HEK293 (cell line): ENCODE data around the gene MOSMO.

Experiments
- CTCF ChIA-PET: fragments of 350-600 bp; formaldehyde crosslinking; extraction: SDS; loops from one replicate; lab custom pipeline; 2021; ENCODE audit warnings: antibody characterized with exemption; lab: Yijun Ruan, JAX
- POLR2A ChIA-PET: fragments of 300-600 bp; formaldehyde crosslinking; extraction: SDS; loops from one replicate; lab custom pipeline; 2020; ENCODE audit warnings: antibody characterized with exemption, inconsistent platforms; lab: Yijun Ruan, JAX
- H3K27ac ChIP-seq: fragments of 200-500 bp; sonication (Bioruptor generic); 2 replicates; pipeline ENCODE4 v1.5.1; 2014; ENCODE audit warnings: low read depth, low read length, control low read depth, inconsistent platforms; ENCODE audit errors: extremely low read depth
- H3K36me3 ChIP-seq, 2 experiments: fragments of 200-500 bp in 1 of 2; sonication (Bioruptor generic) in 1 of 2; 1 replicate in 1 of 2; 2 replicates in 1 of 2; pipeline ENCODE4 v1.5.1; 2014 to 2017; ENCODE audit warnings: inconsistent platforms in 2 of 2, low read length in 2 of 2; ENCODE audit not compliant: control insufficient read depth in 2 of 2, insufficient read depth in 1 of 2
- H3K4me1 ChIP-seq: fragments of 200-500 bp; sonication (Bioruptor generic); 2 replicates; pipeline ENCODE4 v1.5.1; 2014; ENCODE audit warnings: mild to moderate bottlenecking, low read length, inconsistent platforms; ENCODE audit not compliant: control insufficient read depth, insufficient read depth
- H3K4me3 ChIP-seq: 2 replicates; pipeline ENCODE4 v1.5.1; 2011; ENCODE audit warnings: low read depth, mild to moderate bottlenecking, control low read depth, low read length, moderate library complexity
- H3K9me3 ChIP-seq: fragments of 200-500 bp; sonication (Bioruptor generic); 2 replicates; pipeline ENCODE4 v1.5.1; 2014; ENCODE audit warnings: low read depth, low read length, inconsistent platforms; ENCODE audit not compliant: control insufficient read depth, insufficient read depth
- GFI1B ChIP-seq: fragments of 450-650 bp; formaldehyde crosslinking; IDR thresholded peaks from 2 replicates; pipeline ENCODE4 v1.5.1; 2016; ENCODE audit warnings: missing biosample characterization, missing genetic modification characterization
- HOXC10 ChIP-seq: sonication (generic); formaldehyde crosslinking; IDR thresholded peaks from 2 replicates; pipeline ENCODE4 v1.8.1; 2023; ENCODE audit warnings: mild to moderate bottlenecking, missing genetic modification reagents
- MEIS1 ChIP-seq: sonication (generic); formaldehyde crosslinking; IDR thresholded peaks from 2 replicates; pipeline ENCODE4 v1.8.1; 2022; ENCODE audit warnings: missing genetic modification reagents, mild to moderate bottlenecking, borderline replicate concordance
- ZEB2 ChIP-seq: fragments of 450-650 bp; formaldehyde crosslinking; IDR thresholded peaks from 2 replicates; pipeline ENCODE4 v1.5.1; 2016; ENCODE audit warnings: missing biosample characterization, missing genetic modification characterization
- ZFP3 ChIP-seq: fragments of 450-650 bp; formaldehyde crosslinking; IDR thresholded peaks from 2 replicates; pipeline ENCODE4 v1.5.1; 2016; ENCODE audit warnings: low read depth, missing biosample characterization, missing genetic modification characterization
- ZNF184 ChIP-seq: fragments of 450-650 bp; IDR thresholded peaks from 2 replicates; pipeline ENCODE4 v1.5.1; 2018; ENCODE audit warnings: missing biosample characterization, mild to moderate bottlenecking, missing genetic modification characterization
- ZNF248 ChIP-seq: fragments of 450-650 bp; formaldehyde crosslinking; IDR thresholded peaks from 2 replicates; pipeline ENCODE4 v1.5.1; 2017; ENCODE audit warnings: missing biosample characterization, missing genetic modification characterization
- ZNF514 ChIP-seq: fragments of 450-650 bp; formaldehyde crosslinking; IDR thresholded peaks from 2 replicates; pipeline ENCODE4 v1.5.1; 2016; ENCODE audit warnings: missing biosample characterization, missing genetic modification characterization
- ZNF529 ChIP-seq: fragments of 450-650 bp; formaldehyde crosslinking; IDR thresholded peaks from 2 replicates; pipeline ENCODE4 v1.5.1; 2017; ENCODE audit warnings: missing genetic modification characterization, missing biosample characterization; ENCODE audit not compliant: insufficient replicate concordance
- ZNF558 ChIP-seq: fragments of 450-650 bp; formaldehyde crosslinking; IDR thresholded peaks from 2 replicates; pipeline ENCODE4 v1.5.1; 2016; ENCODE audit warnings: missing biosample characterization, missing genetic modification characterization
- ZNF596 ChIP-seq: fragments of 450-650 bp; IDR thresholded peaks from 2 replicates; pipeline ENCODE4 v1.5.0; 2018; ENCODE audit warnings: missing biosample characterization, mild to moderate bottlenecking, missing genetic modification characterization, moderate library complexity
- TF ChIP-seq, protein P1 (sequence below): fragments of 450-650 bp; formaldehyde crosslinking; IDR thresholded peaks from 2 replicates; pipeline ENCODE4 v1.5.1; 2016; ENCODE audit warnings: missing biosample characterization, missing genetic modification characterization
- TF ChIP-seq, protein P2 (sequence below): fragments of 450-650 bp; formaldehyde crosslinking; IDR thresholded peaks from 2 replicates; pipeline ENCODE4 v1.5.1; 2016; ENCODE audit warnings: missing biosample characterization, missing genetic modification characterization
- TF ChIP-seq, protein P3 (sequence below): fragments of 450-650 bp; formaldehyde crosslinking; IDR thresholded peaks from 2 replicates; pipeline ENCODE4 v1.5.1; 2017; ENCODE audit warnings: missing biosample characterization, missing genetic modification characterization
- TF ChIP-seq, protein P4 (sequence below): fragments of 450-650 bp; formaldehyde crosslinking; IDR thresholded peaks from 2 replicates; pipeline ENCODE4 v1.5.1; 2016; ENCODE audit warnings: missing biosample characterization, missing genetic modification characterization

The MOSMO gene

DNA sequence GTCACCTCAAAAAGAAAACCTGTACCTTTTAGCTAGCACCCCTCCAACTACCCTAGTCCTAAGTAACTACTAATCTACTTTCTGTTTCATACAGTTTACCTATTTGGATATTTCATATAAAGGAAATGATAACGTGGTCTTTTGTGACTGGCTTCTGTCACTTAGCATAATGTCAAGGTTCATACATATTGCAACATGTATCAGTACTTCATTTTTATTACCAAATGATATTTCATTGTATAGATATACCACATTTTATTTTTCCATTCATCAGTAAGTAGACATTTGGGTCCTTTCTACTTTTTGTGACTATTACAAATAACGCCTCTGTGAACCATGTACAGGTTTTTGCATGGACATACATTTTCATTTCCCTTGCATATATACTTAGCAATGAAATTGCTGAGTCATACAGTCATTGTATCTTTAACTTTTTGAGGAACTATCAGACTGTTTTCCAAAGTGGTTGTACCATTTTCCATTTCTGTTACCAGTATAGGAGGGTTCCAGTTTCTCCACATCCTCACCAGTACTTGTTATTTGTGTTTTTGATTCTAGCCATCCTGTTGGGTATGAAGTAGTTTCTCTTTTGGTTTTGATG is 23.7 kb downstream of the MOSMO start:
- no peaks in the 10 kb centered on the region for H3K9me3 ChIP-seq
- no peak overlapping the region for H3K27ac ChIP-seq
- peaks cover 14% of the 10 kb centered on the region for H3K4me1 ChIP-seq
- peaks cover 4 to 6% of the 10 kb centered on the region in 2 experiments; a peak in 2 of 3 replicates for H3K36me3 ChIP-seq
- TF ChIP-seq ZNF514 (tag by site-specific recombination) (no peak), ZNF248 (tag by site-specific recombination) (no peak), ZNF558 (tag by site-specific recombination) (no peak), ZNF529 (no peak)
- TF ChIP-seq, protein P1, sequence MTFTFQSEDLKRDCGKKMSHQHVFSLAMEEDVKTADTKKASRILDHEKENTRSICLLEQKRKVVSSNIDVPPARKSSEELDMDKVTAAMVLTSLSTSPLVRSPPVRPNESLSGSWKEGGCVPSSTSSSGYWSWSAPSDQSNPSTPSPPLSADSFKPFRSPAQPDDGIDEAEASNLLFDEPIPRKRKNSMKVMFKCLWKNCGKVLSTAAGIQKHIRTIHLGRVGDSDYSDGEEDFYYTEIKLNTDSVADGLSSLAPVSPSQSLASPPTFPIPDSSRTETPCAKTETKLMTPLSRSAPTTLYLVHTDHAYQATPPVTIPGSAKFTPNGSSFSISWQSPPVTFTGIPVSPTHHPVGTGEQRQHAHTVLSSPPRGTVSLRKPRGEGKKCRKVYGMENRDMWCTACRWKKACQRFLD (tag by site-specific recombination) = no peak
- H3K4me3 ChIP-seq = no peak overlapping the region
- CTCF ChIA-PET = interaction anchor here (0.6 to 1.4 kb wide), 4 partner anchors 47 to 748 kb away, joined by 3 to 6 read pairs (median 3); no protein-coding TSS in a partner anchor
- POLR2A ChIA-PET = no interaction called here

DNA sequence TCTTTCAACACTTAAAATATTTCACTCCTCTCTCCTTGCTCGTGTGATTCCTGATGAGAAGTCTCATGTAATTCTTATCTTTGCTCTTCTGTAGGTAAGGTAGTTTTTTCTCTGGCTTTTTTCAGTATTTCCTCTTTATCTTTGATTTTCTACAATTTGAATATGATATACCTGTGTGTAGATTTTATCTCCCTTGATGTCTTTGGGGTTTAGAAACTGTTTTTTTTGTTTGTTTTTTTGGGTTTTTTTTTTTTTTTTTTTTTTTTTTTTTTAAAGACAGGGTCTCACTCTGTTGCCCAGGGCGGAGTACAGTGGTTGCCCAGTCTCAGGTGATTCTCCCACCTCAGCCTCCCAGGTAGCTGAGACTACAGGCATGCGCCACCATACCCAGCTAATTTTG is 26.6 kb downstream of the MOSMO start:
- H3K4me3 ChIP-seq = no peak overlapping the region
- no peak overlapping the region for H3K27ac ChIP-seq
- H3K36me3 ChIP-seq = peaks cover 4 to 13% of the 10 kb centered on the region in 2 experiments; a peak in 2 of 3 replicates
- POLR2A ChIA-PET = no interaction called here
- peaks cover 9% of the 10 kb centered on the region; the same call in 1 of the 2 replicates for H3K4me1 ChIP-seq
- CTCF ChIA-PET = interaction anchor here (0.9 kb wide), 1 partner anchor 43 kb away, joined by 3 read pairs; no protein-coding TSS in a partner anchor
- TF ChIP-seq, protein P2, sequence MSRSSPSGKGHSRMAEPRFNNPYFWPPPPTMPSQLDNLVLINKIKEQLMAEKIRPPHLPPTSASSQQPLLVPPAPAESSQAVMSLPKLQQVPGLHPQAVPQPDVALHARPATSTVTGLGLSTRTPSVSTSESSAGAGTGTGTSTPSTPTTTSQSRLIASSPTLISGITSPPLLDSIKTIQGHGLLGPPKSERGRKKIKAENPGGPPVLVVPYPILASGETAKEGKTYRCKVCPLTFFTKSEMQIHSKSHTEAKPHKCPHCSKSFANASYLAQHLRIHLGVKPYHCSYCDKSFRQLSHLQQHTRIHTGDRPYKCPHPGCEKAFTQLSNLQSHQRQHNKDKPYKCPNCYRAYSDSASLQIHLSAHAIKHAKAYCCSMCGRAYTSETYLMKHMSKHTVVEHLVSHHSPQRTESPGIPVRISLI = peak; percentile 93
- no peak for TF ChIP-seq ZNF596 (tag by site-specific recombination)
- TF ChIP-seq, protein P3, sequence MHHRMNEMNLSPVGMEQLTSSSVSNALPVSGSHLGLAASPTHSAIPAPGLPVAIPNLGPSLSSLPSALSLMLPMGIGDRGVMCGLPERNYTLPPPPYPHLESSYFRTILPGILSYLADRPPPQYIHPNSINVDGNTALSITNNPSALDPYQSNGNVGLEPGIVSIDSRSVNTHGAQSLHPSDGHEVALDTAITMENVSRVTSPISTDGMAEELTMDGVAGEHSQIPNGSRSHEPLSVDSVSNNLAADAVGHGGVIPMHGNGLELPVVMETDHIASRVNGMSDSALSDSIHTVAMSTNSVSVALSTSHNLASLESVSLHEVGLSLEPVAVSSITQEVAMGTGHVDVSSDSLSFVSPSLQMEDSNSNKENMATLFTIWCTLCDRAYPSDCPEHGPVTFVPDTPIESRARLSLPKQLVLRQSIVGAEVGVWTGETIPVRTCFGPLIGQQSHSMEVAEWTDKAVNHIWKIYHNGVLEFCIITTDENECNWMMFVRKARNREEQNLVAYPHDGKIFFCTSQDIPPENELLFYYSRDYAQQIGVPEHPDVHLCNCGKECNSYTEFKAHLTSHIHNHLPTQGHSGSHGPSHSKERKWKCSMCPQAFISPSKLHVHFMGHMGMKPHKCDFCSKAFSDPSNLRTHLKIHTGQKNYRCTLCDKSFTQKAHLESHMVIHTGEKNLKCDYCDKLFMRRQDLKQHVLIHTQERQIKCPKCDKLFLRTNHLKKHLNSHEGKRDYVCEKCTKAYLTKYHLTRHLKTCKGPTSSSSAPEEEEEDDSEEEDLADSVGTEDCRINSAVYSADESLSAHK (tag by site-specific recombination) = peak; percentile 50
- TF ChIP-seq, all 188 proteins: peak for 2
- no peaks in the 10 kb centered on the region for H3K9me3 ChIP-seq

DNA sequence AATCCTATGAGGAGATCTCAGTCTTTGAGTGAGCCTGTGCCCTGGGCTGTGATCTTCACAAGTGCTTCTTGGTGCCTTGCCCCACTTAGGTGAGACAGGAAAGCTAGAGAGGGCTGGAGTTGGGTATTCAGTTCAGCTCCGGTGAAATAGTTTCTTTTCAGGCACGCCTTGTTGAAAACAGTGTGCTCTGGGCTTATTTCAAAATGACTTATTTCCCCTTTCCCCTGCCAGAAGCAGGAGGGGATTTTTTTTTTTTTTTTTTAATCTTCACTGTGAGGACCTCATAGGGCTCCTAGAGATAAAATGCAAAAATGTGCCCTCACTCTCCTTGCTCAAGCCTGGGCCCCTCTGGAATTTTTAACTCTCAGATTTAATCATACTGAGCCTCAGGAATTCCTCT is 27.2 kb downstream of the MOSMO start:
- Histone ChIP-seq H3K27ac (no peak overlapping the region), H3K4me3 (no peak overlapping the region), H3K9me3 (no peaks in the 10 kb centered on the region), H3K4me1 (0 out of 2 replicates have a peak, but pooled peaks cover 5% of the 10 kb centered on the region), H3K36me3 (peaks cover 4 to 13% of the 10 kb centered on the region in 2 experiments; a peak in 2 of 3 replicates)
- POLR2A ChIA-PET = no interaction called here
- TF ChIP-seq MEIS1 (no peak), ZFP3 (tag by site-specific recombination) (no peak), ZNF184 (tag by site-specific recombination) (no peak), GFI1B (no peak), HOXC10 (CRISPR knock-in tag) (no peak), ZEB2 (tag by site-specific recombination) (no peak)
- TF ChIP-seq, protein P4, sequence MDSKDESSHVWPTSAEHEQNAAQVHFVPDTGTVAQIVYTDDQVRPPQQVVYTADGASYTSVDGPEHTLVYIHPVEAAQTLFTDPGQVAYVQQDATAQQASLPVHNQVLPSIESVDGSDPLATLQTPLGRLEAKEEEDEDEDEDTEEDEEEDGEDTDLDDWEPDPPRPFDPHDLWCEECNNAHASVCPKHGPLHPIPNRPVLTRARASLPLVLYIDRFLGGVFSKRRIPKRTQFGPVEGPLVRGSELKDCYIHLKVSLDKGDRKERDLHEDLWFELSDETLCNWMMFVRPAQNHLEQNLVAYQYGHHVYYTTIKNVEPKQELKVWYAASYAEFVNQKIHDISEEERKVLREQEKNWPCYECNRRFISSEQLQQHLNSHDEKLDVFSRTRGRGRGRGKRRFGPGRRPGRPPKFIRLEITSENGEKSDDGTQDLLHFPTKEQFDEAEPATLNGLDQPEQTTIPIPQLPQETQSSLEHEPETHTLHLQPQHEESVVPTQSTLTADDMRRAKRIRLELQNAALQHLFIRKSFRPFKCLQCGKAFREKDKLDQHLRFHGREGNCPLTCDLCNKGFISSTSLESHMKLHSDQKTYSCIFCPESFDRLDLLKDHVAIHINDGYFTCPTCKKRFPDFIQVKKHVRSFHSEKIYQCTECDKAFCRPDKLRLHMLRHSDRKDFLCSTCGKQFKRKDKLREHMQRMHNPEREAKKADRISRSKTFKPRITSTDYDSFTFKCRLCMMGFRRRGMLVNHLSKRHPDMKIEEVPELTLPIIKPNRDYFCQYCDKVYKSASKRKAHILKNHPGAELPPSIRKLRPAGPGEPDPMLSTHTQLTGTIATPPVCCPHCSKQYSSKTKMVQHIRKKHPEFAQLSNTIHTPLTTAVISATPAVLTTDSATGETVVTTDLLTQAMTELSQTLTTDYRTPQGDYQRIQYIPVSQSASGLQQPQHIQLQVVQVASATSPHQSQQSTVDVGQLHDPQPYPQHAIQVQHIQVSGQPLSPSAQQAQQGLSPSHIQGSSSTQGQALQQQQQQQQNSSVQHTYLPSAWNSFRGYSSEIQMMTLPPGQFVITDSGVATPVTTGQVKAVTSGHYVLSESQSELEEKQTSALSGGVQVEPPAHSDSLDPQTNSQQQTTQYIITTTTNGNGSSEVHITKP = no peak
- CTCF ChIA-PET = interaction anchor here (0.9 kb wide), 1 partner anchor 43 kb away, joined by 3 read pairs; no protein-coding TSS in a partner anchor
